GM13977 (cell line): ENCODE data around the gene DGKI.

Experiments used
- DNase-seq: peaks from one replicate; pipeline ENCODE4 v3.0.0; 2012; ENCODE audit warnings: low spot score
- in situ Hi-C: fragments of 300-500 bp; cut with MboI; formaldehyde crosslinking; loops from one replicate; pipeline ENCODE4 v1.12.0; 2022; ENCODE audit warnings: low sequenced_read_pairs, low pct_unique_long_range_greater_than_20kb, mixed read lengths, inconsistent platforms; ENCODE audit not compliant: unreplicated experiment
- TF ChIP-seq, protein P1 (sequence below): IDR thresholded peaks from 2 replicates; pipeline ENCODE4 v1.5.1; 2012; ENCODE audit warnings: mild to moderate bottlenecking, control low read depth; ENCODE audit not compliant: insufficient read depth; ENCODE audit errors: extremely low read depth, missing control alignments

DGKI gene

DNA sequence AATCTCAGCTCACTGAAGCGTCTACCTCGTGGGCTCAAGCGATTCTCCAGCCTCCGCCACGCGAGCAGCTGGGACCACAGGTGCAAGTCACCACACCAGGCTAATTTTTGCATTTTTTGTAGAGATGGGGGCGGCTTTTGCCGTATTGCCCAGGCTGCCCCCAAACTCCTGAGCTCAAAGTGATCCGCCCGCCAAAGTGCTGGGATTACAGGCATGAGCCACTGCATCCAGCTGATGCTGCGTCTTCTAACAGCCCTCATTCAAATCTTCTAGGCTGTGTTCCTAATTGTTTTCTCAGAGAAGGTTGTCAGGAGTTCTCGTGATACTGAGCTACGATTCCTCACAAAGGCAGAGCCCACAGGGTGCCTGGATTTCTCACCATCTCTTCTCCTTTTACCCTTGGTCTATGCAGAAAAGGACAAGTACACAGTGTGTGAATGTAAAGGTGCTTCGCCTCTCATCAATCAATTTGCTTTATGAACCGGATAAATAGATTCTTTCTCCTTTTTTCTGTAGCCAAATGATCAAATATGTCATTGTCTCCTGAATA lies 255.9 kb downstream of the DGKI start:
- TF ChIP-seq, protein P1, sequence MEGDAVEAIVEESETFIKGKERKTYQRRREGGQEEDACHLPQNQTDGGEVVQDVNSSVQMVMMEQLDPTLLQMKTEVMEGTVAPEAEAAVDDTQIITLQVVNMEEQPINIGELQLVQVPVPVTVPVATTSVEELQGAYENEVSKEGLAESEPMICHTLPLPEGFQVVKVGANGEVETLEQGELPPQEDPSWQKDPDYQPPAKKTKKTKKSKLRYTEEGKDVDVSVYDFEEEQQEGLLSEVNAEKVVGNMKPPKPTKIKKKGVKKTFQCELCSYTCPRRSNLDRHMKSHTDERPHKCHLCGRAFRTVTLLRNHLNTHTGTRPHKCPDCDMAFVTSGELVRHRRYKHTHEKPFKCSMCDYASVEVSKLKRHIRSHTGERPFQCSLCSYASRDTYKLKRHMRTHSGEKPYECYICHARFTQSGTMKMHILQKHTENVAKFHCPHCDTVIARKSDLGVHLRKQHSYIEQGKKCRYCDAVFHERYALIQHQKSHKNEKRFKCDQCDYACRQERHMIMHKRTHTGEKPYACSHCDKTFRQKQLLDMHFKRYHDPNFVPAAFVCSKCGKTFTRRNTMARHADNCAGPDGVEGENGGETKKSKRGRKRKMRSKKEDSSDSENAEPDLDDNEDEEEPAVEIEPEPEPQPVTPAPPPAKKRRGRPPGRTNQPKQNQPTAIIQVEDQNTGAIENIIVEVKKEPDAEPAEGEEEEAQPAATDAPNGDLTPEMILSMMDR = no peak
- in situ Hi-C loops = no loop called here
- no peak for DNase-seq

- in situ Hi-C loops = no loop called here
- TF ChIP-seq, protein P1 = no peak
- no peak for DNase-seq
These were observed 256.6 kb downstream of the DGKI start for GRCh38 chr7:137590071-137590755.

GRCh38 chr7:137587326-137587725 lies 259.4 kb downstream of the DGKI start:
- TF ChIP-seq, protein P1 = no peak
- in situ Hi-C loops = no loop called here

DNA sequence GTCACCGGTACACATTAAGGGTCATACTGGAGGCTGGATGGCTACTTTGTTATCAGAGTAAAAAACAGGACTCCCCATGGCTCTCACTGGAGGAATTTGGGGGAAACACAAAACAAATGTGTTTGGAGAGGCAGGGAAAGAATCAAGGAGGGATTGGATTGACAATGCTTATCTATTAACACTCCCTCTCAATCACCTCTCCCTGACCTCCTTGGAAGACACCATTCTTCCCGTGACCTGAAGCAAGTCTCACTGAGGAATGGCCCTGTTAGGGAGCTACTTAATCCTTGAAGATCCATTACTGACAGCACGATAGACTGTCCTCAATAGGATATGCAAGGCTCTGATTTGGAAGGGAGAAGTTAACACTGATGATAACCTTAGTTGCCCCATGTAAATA lies 261.2 kb downstream of the DGKI start:
- no peak for DNase-seq
- TF ChIP-seq, protein P1 = no peak
- in situ Hi-C loops = no loop called here

More at GRCh38 chr7:137587326-137587725, 259.4 kb downstream of the DGKI start:
- no peak for DNase-seq

- no peak for DNase-seq
- TF ChIP-seq, protein P1 = no peak
- in situ Hi-C loops = no loop called here
These were observed 263.6 kb downstream of the DGKI start for GRCh38 chr7:137583172-137583571.

GRCh38 chr7:137579913-137580640 lies 266.7 kb downstream of the DGKI start:
- no peak for DNase-seq
- TF ChIP-seq, protein P1 = no peak
- in situ Hi-C loops = no loop called here
